Activated naive CD8-positive, alpha-beta T cell treated with anti-CD3 and anti-CD28 coated beads for 36 hours (primary cell): ENCODE measurements around the gene ANKRD7. TPM values are rescaled to one million over a fixed set of nuclear protein-coding genes. Genes with fewer than 3 reads are reported as not detected.

Experiments
- DNase-seq: peaks from one replicate; pipeline ENCODE4 v3.0.0; 2021
- H3K27ac Mint-ChIP-seq: one replicate; pipeline ENCODE4 v1.8.0; 2022; ENCODE audit warnings: mild to moderate bottlenecking, moderate library complexity, mixed read lengths
- H3K27me3 Mint-ChIP-seq: one replicate; pipeline ENCODE4 v1.8.0; 2022; ENCODE audit warnings: mild to moderate bottlenecking, mixed read lengths
- H3K36me3 Mint-ChIP-seq: one replicate; pipeline ENCODE4 v1.8.0; 2021; ENCODE audit warnings: mild to moderate bottlenecking, mixed read lengths
- H3K4me1 Mint-ChIP-seq: one replicate; pipeline ENCODE4 v1.8.0; 2021; ENCODE audit warnings: mixed read lengths
- H3K4me3 Mint-ChIP-seq: one replicate; pipeline ENCODE4 v1.8.0; 2022; ENCODE audit warnings: mild to moderate bottlenecking, moderate library complexity, mixed read lengths
- H3K9me3 Mint-ChIP-seq: one replicate; pipeline ENCODE4 v1.8.0; 2022; ENCODE audit warnings: mixed read lengths
- total RNA-seq, 2 experiments: library from RNA; stranded (reverse); gene quantifications; one replicate each; pipeline ENCODE4 v1.2.3, GENCODE V29; 2021

The ANKRD7 gene
- total RNA-seq, 2 experiments from 2014 or later: 1.6 to 1.9 TPM

DNA sequence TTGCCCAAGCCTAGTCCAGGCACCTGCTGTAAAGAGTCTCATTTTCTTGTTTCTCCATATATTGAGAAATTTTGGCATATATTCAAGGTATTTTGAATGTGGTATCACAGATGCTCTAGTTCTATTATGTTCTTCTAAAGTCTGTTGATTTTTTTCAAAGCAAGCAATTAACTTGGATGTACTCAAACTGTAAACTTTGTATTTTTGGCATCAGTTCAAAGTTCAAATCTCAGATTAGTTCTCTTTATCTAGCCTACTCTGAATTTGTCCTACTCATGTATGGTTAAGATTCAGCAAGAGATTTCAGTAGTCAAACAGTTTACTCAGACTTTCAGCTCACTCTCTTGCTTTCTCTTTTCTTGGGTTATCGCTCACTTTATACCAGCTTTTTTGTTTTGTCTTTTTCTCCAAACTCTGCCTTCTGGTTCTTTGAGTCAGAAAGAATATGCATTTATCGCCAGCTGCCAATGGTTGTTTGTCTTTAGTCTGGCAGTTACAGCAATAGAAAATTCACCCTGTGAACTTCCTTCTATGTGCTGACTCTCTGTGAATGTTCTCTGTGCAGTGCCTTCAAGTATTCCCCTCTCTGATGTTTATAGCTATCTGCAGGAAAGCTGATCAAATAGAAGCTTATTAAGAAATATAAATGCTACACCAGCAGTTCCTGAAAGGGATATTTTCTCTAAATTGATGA is 56.0 kb downstream of the ANKRD7 start:
- no peak overlapping the region for H3K27ac Mint-ChIP-seq
- H3K36me3 Mint-ChIP-seq: no peaks in the 10 kb centered on the region
- no peak overlapping the region for H3K4me3 Mint-ChIP-seq
- no peaks in the 10 kb centered on the region for H3K9me3 Mint-ChIP-seq
- H3K27me3 Mint-ChIP-seq: peaks cover 64% of the 10 kb centered on the region
- H3K4me1 Mint-ChIP-seq: no peaks in the 10 kb centered on the region
- no peak for DNase-seq

DNA sequence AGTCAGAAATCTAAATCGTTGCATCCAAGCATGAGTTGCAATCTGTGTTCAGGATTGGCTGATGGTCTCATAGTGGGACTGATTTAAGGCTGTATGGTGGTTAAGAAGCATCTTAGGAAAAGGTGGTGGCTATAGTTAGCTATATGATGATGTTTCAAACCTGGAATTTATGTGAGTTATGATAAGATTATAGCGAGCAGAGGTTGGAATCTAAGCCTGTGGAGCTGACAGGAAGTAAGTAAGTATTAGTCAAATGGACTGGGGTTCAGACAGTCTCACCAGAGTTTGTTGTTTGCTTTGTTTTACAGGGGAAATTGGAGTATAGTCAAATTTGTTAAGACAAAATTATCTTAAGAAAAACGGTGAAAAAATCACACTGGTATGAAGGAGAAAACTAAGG is 56.7 kb downstream of the ANKRD7 start:
- H3K36me3 Mint-ChIP-seq: no peaks in the 10 kb centered on the region
- H3K27ac Mint-ChIP-seq: no peak overlapping the region
- H3K4me3 Mint-ChIP-seq: no peak overlapping the region
- H3K4me1 Mint-ChIP-seq: no peaks in the 10 kb centered on the region
- peaks cover 67% of the 10 kb centered on the region for H3K27me3 Mint-ChIP-seq
- DNase-seq: no peak
- H3K9me3 Mint-ChIP-seq: no peaks in the 10 kb centered on the region

DNA sequence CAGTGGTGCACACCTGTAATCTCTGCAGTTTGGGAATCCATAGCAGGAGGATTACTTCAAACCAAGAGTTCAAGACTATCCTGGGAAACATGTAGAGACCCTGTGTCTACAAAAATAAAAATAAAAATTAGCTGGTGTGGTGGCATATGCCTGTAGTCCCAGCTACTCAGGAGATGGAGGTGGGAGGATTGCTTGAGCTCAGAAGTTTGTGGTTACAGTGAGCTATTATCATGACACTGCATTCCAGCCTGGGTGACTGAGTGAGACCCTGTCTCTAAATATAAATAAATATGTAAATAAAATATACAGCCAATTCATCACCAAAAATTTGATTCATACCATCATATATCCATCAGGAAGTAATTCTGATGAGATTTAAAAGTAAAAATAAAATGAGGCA is 60.9 kb downstream of the ANKRD7 start:
- DNase-seq: no peak
- Mint-ChIP-seq H3K27ac (no peak overlapping the region), H3K9me3 (peaks cover 17% of the 10 kb centered on the region), H3K27me3 (peaks cover 86% of the 10 kb centered on the region), H3K4me3 (no peak overlapping the region), H3K36me3 (peaks cover 6% of the 10 kb centered on the region), H3K4me1 (peaks cover 23% of the 10 kb centered on the region)

GRCh38 chr7:118286131-118286530 is 61.6 kb downstream of the ANKRD7 start:
- no peak overlapping the region for H3K27ac Mint-ChIP-seq
- peaks cover 85% of the 10 kb centered on the region for H3K27me3 Mint-ChIP-seq
- H3K36me3 Mint-ChIP-seq: peaks cover 6% of the 10 kb centered on the region
- peaks cover 23% of the 10 kb centered on the region for H3K4me1 Mint-ChIP-seq
- DNase-seq: no peak
- H3K4me3 Mint-ChIP-seq: no peak overlapping the region
- H3K9me3 Mint-ChIP-seq: peaks cover 17% of the 10 kb centered on the region

DNA sequence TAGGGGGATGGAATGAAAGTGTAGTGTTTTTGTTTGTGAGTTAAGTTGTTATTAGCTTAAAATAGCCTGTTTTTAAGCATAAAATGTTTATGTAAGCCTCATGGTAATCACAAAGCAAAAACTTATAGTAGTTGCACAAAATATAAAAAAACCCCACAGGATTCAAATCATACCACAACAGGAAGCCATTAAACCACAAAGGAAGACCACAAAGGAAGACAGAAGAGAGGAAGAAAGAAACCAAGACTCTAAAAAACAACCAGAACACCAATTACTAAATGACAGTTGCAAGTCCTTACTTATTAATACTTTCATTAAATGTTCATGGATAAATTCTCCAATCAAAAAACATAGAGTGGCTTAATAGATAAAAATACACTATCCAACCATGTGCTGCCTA is 63.6 kb downstream of the ANKRD7 start:
- peak overlapping the region; percentile 22 for H3K4me3 Mint-ChIP-seq
- peak overlapping the region; percentile 58 for H3K27ac Mint-ChIP-seq
- peaks cover 21% of the 10 kb centered on the region for H3K9me3 Mint-ChIP-seq
- no peak for DNase-seq
- peaks cover 23% of the 10 kb centered on the region for H3K4me1 Mint-ChIP-seq
- H3K36me3 Mint-ChIP-seq: peaks cover 8% of the 10 kb centered on the region
- peaks cover 88% of the 10 kb centered on the region for H3K27me3 Mint-ChIP-seq

- Mint-ChIP-seq H3K27ac (no peak overlapping the region), H3K27me3 (peaks cover 78% of the 10 kb centered on the region), H3K4me1 (peaks cover 23% of the 10 kb centered on the region), H3K4me3 (no peak overlapping the region), H3K36me3 (peaks cover 8% of the 10 kb centered on the region), H3K9me3 (peaks cover 21% of the 10 kb centered on the region)
- peak; percentile 1 for DNase-seq
These were observed 65.0 kb downstream of the ANKRD7 start for GRCh38 chr7:118289476-118289875.

Other genes starting within 250 kb of the ANKRD7 start
- gene LSM8, start 40.5 kb upstream of the ANKRD7 start, total RNA-seq: 10 to 100 TPM; 46.2 to 46.5 TPM